B cell (primary cell): ENCODE data around the gene GRM4. TPM values are rescaled to one million over a fixed set of nuclear protein-coding genes. Genes with fewer than 3 reads are reported as not detected.
A peak's percentile ranks its signal among the peaks of the same experiment; 100 is the strongest.

Experiments
- ATAC-seq: fragments of 200-7000 bp; cut with Tn5 transposase; one replicate; pipeline ENCODE4 v1.10.0; 2021; ENCODE audit warnings: low read depth, mild to moderate bottlenecking, moderate number of reproducible peaks, moderate library complexity
- CTCF ChIA-PET: fragments of 350-600 bp; sonication (Branson Sonifier 250); formaldehyde crosslinking; loops from one replicate; lab custom pipeline; 2021; ENCODE audit warnings: antibody characterized with exemption, inconsistent platforms; lab: Charles Lee
- POLR2A ChIA-PET: fragments of 350-600 bp; sonication (Branson Sonifier 250); formaldehyde crosslinking; loops from one replicate; lab custom pipeline; 2021; ENCODE audit warnings: antibody characterized with exemption; lab: Charles Lee
- DNase-seq: peaks from one replicate; pipeline ENCODE4 v3.0.0; 2013
- H2AFZ ChIP-seq: 2 replicates; pipeline ENCODE4 v1.6.1; 2012; ENCODE audit warnings: mild to moderate bottlenecking, low read depth, low read length; ENCODE audit not compliant: insufficient read depth, poor library complexity, severe bottlenecking
- H3K27ac ChIP-seq, 2 donors: 1 replicate in 1 of 2; 2 replicates in 1 of 2; pipeline ENCODE4 v1.5.1; 2012 to 2013; ENCODE audit warnings: low read length in 2 of 2, mild to moderate bottlenecking in 2 of 2, moderate library complexity in 1 of 2
- H3K27me3 ChIP-seq, 4 experiments: fragments of 200-600 bp in 1 of 4; sonication (generic) in 1 of 4; replicated peaks in 1 of 4; 1 replicate in 2 of 4; 2 replicates in 2 of 4; pipeline versions ENCODE4 v1.6.1 to v1.7.0; 2013 to 2016; ENCODE audit warnings: low read length in 3 of 4, mild to moderate bottlenecking in 2 of 4, mixed read lengths in 1 of 4, moderate library complexity in 1 of 4; ENCODE audit not compliant: insufficient read depth in 4 of 4, control insufficient read depth in 3 of 4; ENCODE audit errors: control extremely low read depth in 1 of 4
- H3K36me3 ChIP-seq, 2 experiments: replicated peaks in 1 of 2; 1 replicate in 1 of 2; 2 replicates in 1 of 2; pipeline versions ENCODE4 v1.6.1 to v1.7.1; 2013; ENCODE audit warnings: low read length in 1 of 2; ENCODE audit not compliant: insufficient read depth in 2 of 2, control insufficient read depth in 1 of 2; ENCODE audit errors: control extremely low read depth in 1 of 2, extremely low read depth in 1 of 2
- H3K4me1 ChIP-seq, 2 donors: fragments of 200-600 bp in 1 of 2; sonication (generic) in 1 of 2; 1 replicate in 1 of 2; 2 replicates in 1 of 2; pipeline versions ENCODE4 v1.5.1 to v1.6.1; 2013 to 2017; ENCODE audit warnings: low read length in 2 of 2; ENCODE audit not compliant: control insufficient read depth in 2 of 2, insufficient read depth in 2 of 2
- H3K4me2 ChIP-seq: replicated peaks from 2 replicates; pipeline ENCODE3; 2012; ENCODE audit warnings: mild to moderate bottlenecking, low read depth, low read length; ENCODE audit not compliant: poor library complexity, severe bottlenecking
- H3K4me3 ChIP-seq, 5 experiments: fragments of 200-600 bp in 1 of 5; sonication (generic) in 1 of 5; 1 replicate in 3 of 5; 2 replicates in 2 of 5; pipeline versions ENCODE4 v1.5.1 to v1.7.0; 2011 to 2016; ENCODE audit warnings: low read length in 4 of 5, mild to moderate bottlenecking in 4 of 5, low read depth in 2 of 5, control low read depth in 1 of 5, moderate library complexity in 1 of 5; ENCODE audit not compliant: insufficient read depth in 1 of 5; ENCODE audit errors: control extremely low read depth in 1 of 5, extremely low read depth in 1 of 5
- H3K79me2 ChIP-seq: fragments of 200-600 bp; sonication (generic); one replicate; pipeline ENCODE4 v1.6.0; 2016; ENCODE audit warnings: low read length; ENCODE audit not compliant: control insufficient read depth, insufficient read depth
- H3K9ac ChIP-seq: fragments of 200-600 bp; sonication (generic); 2 replicates; pipeline ENCODE4 v1.6.1; 2017; ENCODE audit warnings: mild to moderate bottlenecking, low read length, moderate library complexity
- H3K9me3 ChIP-seq, 3 donors: one replicate each; pipeline versions ENCODE4 v1.6.1 to v1.7.1; 2013; ENCODE audit warnings: low read length in 2 of 3; ENCODE audit not compliant: control insufficient read depth in 2 of 3, insufficient read depth in 1 of 3; ENCODE audit errors: control extremely low read depth in 1 of 3
- H4K20me1 ChIP-seq: 2 replicates; pipeline ENCODE4 v1.6.0; 2012; ENCODE audit warnings: mild to moderate bottlenecking, low read length; ENCODE audit not compliant: insufficient read depth, control insufficient read depth, poor library complexity, severe bottlenecking
- H3K27ac Mint-ChIP-seq: one replicate; pipeline ENCODE4 v1.8.0; 2021; ENCODE audit warnings: mixed read lengths
- H3K27me3 Mint-ChIP-seq: one replicate; pipeline ENCODE4 v1.8.0; 2021; ENCODE audit warnings: mixed read lengths
- H3K4me1 Mint-ChIP-seq: one replicate; pipeline ENCODE4 v1.8.0; 2021; ENCODE audit warnings: mixed read lengths
- H3K4me3 Mint-ChIP-seq: one replicate; pipeline ENCODE4 v1.8.0; 2021; ENCODE audit warnings: mixed read lengths
- H3K9me3 Mint-ChIP-seq: one replicate; pipeline ENCODE4 v1.8.0; 2022; ENCODE audit warnings: mixed read lengths; ENCODE audit not compliant: insufficient read depth
- CTCF ChIP-seq: fragments of 200-600 bp; IDR thresholded peaks from one replicate; pipeline ENCODE4 v1.8.0; 2022; ENCODE audit warnings: antibody characterized with exemption, mild to moderate bottlenecking
- EZH2 ChIP-seq: IDR thresholded peaks from 2 replicates; pipeline ENCODE4 v1.6.1; 2012; ENCODE audit warnings: borderline replicate concordance, low read depth, mild to moderate bottlenecking, moderate library complexity, low read length; ENCODE audit not compliant: insufficient read depth, poor library complexity, severe bottlenecking
- WGBS: methylation state at CpG from one replicate; pipeline ENCODE4 v1.1.5; 2013; ENCODE audit warnings: missing lambda C conversion rate; ENCODE audit not compliant: insufficient coverage; 5-methylcytosine and 5-hydroxymethylcytosine counted together
- intact Hi-C: fragments of 100-400 bp; cut with micrococcal nuclease; formaldehyde crosslinking; loops from one replicate; pipeline ENCODE4 v1.10.0; 2022
- polyA plus RNA-seq: library from polyadenylated mRNA; depleted of rRNA; stranded (reverse); fragments of >200 nt; gene quantifications from 2 replicates; pipeline ENCODE4 v1.2.3, GENCODE V29; 2012
- total RNA-seq, 2 donors: library from RNA; stranded (reverse); fragments of 120-200 nt in 1 of 2; gene quantifications; 1 replicate in 1 of 2; 2 replicates in 1 of 2; pipeline versions ENCODE4 v1.2.3 to v1.2.4, GENCODE V29; 2013 to 2022

The GRM4 gene
- total and polyA plus RNA-seq, 2 donors (not counting 1 experiment from before 2014, with no cell fraction given) = 0.04 TPM; not detected in 1

- ChIA-PET POLR2A (interaction anchor here (0.7 kb wide), 1 partner anchor 51 kb away, joined by 20 read pairs; no protein-coding TSS in a partner anchor), CTCF (interaction anchor here (1.0 to 1.2 kb wide), 2 partner anchors 19 to 89 kb away, joined by 3 to 4 read pairs; no protein-coding TSS in a partner anchor)
- intact Hi-C loops = no loop called here
- Histone ChIP-seq H3K27me3 (peaks cover 0 to 75% (median 42%) of the 10 kb centered on the region in 4 experiments), H3K4me3 (peak overlapping the region in 3 of 5 experiments; percentile 50 to 62 (median 54)), H3K4me1 (peaks cover 35 to 45% of the 10 kb centered on the region in 2 donors), H3K9ac (peak overlapping the region; percentile 61), H2AFZ (peak overlapping the region; percentile 66), H3K9me3 (peaks cover 0 to 22% (median 0%) of the 10 kb centered on the region in 3 donors), H3K79me2 (no peaks in the 10 kb centered on the region), H4K20me1 (no peaks in the 10 kb centered on the region), H3K27ac (no peak overlapping the region), H3K36me3 (no peaks in the 10 kb centered on the region), H3K4me2 (peak overlapping the region; percentile 89)
- DNase-seq (peak; percentile 66), ATAC-seq (peak; percentile 63)
- Mint-ChIP-seq H3K4me1 (peaks cover 25% of the 10 kb centered on the region), H3K4me3 (peak overlapping the region; percentile 66), H3K27me3 (peaks cover 63% of the 10 kb centered on the region), H3K27ac (no peak overlapping the region), H3K9me3 (no peaks in the 10 kb centered on the region)
- peak; percentile 43 for TF ChIP-seq CTCF
- TF ChIP-seq EZH2 = no peak
- 3% methylated on average over 60 of the region's 63 CpGs for WGBS
These were observed 1.9 kb downstream of the GRM4 start for GRCh38 chr6:34143884-34144580.
